ENCODE results near the gene ASIC4. TPM values are rescaled to one million over a fixed set of nuclear protein-coding genes. Genes with fewer than 3 reads are reported as not detected.

The ASIC4 gene
- total RNA-seq, 1 donor from 2014 or later = not detected

DNA sequence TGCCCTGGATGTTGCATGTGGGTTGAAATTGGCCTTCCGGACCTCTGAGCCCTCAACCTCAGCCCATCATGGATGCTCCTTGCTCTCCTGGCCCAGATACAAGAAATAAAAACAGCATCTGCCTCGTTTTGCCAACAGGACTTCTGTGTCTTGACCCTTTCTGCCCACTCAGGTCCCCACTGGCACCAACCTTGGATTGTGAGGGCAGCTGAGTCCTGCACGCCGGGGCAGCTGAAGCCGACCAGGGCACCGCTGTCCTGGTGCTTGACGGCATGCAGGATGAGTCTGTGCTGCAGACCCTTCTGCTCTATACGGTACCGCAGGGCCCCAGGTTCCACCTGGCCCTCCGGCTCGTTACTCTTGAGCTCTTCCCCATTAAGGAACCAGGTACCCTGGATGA lies 52.4 kb downstream of the ASIC4 start:
- no peak for DNase-seq (ENCODE audit: low read depth in 2 of 2)

DNA sequence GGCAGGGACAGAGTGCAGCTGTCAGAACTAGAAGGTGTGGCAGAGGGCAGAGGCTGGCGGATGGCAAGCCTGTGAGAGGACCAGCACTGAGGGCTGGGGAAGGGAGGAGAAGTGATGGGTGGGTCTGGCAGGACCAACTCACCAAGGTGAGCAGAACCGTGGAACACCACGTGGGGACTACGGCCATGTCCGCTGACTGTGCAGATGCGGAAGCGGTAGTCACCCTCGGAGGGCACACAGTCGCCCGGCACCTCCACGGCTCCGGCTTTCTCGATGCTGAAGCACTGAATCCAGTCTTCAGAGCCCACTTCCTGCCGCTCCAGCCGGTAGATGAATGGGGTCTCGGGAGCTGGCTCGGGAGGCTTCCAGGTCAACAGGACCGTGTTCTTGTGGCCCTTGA lies 52.8 kb downstream of the ASIC4 start:
- no peak for DNase-seq (ENCODE audit: low read depth in 2 of 2)

DNA sequence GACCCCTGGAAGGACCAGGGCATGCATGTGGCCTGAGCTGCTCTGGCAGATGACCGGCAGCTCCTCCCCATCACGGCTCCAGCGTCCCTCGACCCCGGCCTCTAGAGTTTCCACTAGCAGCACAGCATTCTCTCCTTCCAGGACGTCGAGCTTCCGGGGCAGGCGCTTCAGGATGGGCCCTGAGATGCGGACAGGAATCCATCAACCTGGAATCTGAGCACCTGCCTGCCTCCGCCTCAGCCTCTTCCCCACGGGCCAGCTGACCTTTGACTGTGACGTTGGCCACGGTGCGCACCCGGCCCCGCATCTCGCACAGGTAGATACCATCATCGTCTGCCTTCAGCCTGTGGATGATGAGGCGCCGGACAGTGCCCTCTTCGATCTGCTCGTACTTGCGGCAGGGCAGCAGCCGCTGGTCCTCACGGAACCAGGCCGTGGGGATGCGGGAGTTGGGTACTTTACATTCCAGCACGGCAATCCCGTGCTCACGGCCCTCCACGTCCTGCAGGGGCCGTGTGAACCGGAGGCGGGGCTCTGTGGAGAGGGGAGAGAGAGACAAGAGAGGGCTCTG lies 53.6 kb downstream of the ASIC4 start:
- DNase-seq (ENCODE audit: low read depth in 2 of 2) = no peak

DNA sequence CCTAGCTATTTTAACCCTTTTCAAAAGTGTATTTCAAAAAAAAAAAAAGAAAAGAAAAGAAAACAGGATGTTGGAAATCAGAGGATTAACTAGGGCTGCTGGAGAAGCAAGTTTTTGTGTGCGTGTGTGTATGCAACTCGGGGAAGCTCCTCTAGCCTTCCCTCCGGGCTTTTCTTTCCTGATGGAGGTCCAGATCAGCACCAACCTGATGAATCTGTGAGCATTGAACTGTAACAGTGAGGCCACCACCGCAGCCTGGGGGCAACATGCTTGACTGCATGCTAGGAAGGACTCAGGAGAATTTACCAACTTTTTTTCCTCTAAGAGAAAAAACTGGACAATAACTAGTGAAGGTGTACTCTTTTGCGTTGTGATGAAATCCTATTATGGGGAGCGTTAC lies 54.8 kb downstream of the ASIC4 start:
- no peak for DNase-seq (ENCODE audit: low read depth in 2 of 2)

DNA sequence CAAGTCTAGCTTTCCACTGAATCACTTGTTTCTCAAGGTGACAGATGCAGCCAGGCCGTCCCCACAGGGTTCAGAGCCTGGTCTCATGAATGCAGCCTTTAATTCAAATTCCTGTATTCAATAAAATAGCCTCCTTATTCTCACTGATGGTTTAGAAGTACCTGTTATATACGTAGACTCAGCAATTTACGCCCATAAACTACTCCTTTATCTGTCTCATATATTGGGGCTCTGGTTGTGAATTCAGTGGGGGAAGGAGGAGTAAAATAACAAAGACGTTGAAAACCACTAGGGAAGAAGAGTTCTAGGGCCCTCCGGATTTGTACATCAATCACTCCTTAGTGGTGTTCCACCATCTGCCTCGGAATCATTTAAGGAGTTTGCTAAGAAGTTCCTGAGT lies 55.4 kb downstream of the ASIC4 start:
- no peak for DNase-seq (ENCODE audit: low read depth in 2 of 2)

DNA sequence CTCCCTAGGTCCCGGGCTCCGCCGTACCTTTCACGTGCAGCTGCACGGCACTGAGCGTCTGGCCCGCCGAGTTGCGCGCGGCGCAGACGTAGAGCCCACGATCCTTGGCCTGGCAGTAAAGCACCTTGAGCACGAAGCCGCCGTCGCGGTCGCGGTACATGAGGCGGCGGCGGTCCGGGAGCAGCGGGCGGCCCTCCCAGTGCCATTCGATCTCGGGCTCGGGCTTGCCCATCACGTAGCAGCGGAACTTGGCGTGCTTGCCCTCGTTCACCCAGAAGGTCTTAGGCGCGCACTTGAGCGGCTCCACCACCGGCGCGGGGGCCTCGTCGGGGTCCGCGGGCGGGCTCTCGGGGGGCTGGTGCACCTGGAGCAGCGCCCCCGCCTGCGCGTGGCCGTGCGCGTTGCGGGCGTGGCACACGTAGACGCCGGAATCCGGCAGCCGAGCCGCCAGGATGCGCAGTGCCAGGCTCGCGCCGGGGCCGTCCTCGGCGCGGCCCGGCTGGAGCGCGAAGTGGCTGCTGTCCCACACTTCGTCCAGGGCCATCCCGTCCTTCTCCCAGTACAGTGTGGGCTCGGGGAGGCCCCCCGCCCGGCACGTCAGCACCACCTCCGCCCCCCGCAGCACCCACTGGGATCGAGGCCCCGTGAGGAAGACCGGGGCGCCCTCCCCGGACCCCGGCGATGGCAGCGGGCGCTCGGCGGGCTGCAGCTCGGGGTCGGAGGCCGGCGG lies 56.1 kb downstream of the ASIC4 start:
- peak in 1 of 2 donors; percentile 36 for DNase-seq (ENCODE audit: low read depth in 2 of 2)

DNA sequence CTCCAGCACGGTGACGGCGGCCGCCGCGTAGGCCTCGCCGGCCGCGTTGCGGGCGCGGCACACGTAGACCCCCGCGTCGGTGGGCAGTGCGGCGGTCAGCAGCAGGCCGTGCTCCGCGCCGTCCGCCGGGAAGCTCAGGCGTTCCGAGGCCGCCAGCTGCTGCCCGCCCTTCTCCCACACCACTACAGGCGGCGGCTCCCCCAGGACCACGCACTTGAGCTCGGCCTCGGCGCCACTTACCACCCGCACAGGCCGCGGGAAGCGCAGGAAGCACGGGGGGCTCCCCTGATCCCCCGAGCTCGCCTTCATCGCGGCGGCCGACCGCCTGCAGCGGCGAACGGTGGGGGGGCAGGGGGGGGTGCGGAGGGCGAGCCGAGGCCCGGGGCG lies 56.6 kb downstream of the ASIC4 start:
- DNase-seq (ENCODE audit: low read depth in 2 of 2) = peak in 1 of 2 donors; percentile 29

DNA sequence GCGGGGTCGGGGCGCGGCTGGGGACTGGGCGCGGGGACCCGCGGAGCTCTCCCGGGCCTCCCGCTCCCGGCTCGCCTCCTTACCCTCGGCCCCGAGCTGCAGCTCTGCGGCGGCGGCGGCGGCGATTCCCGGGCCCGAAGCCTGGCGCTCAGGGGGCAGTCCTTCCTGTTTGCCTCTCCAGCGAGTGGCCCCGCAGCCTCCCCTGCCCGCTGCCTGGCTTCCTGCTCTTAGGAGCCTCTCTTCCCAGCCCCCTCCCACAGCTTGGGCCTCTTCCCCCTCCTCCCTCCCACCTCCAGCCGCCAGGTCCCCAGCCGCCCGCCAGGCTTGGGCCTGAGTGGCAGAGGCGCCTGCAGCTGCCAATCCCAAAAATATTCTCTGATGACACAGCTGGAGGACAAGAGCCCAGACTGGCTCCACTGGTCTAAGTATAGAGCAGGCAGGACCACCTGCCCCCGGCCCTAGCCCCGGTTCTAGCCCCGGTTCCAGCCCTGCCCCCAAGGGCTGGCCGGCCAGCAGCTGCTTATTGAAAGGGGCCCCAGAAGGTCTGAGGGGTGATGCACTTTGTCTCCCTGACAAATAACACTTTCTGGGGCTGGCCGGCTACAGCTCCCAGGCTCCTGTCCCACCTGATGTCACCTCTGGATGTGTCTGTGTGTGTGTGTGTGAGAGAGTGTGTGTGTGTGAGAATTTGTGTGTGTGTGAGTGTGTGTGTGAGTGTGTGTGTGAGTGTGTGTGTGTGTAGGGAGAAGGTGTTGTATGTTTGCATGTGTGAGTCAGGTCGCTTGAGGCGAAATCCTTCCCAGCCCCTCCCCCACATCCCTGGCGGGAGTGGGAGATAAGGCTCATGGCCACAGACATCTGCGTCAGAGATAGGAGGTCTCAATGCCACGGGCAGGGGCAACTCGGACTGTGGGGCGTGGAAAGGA lies 57.3 kb downstream of the ASIC4 start, which contains the start of gene OBSL1:
Gene OBSL1 (minus strand): TSS at position 229 of the 926 bp plus-strand sequence. CDS start 307 bp downstream, outside the sequence.
- peak; percentile 33 to 60 for DNase-seq (ENCODE audit: low read depth in 2 of 2)

DNA sequence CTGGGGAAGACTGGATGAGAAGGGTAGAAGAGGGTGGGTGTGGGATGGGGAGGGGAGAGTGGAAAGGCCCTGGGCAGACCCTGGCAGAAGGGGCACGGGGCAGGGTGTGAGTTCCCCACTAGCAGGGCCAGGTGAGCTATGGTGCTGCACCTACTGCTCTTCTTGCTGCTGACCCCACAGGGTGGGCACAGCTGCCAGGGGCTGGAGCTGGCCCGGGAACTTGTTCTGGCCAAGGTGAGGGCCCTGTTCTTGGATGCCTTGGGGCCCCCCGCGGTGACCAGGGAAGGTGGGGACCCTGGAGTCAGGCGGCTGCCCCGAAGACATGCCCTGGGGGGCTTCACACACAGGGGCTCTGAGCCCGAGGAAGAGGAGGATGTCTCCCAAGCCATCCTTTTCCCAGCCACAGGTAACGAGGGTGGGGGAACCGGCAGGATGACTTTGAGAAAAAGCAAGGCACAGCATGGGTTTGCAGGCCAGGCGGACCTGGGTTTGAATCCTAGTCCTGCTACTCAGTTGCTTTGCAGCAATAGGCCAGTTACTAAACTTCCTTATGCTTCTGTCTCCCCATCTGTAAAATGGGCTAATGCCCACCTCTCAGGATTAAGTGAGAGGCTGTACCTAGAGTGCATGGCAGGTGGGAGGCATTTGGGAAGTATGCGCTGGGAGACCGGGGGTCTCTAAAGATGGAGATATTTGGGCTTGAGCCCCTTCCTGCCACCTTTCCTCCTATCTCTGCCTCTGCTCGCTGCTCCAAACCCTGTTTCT lies 58.1 kb downstream of the ASIC4 start, which contains the start of gene INHA:
Gene INHA (plus strand): TSS at position 74 of the 765 bp plus-strand sequence. CDS start 65 bp downstream, at position 139.
- DNase-seq (ENCODE audit: low read depth in 2 of 2) = no peak

DNA sequence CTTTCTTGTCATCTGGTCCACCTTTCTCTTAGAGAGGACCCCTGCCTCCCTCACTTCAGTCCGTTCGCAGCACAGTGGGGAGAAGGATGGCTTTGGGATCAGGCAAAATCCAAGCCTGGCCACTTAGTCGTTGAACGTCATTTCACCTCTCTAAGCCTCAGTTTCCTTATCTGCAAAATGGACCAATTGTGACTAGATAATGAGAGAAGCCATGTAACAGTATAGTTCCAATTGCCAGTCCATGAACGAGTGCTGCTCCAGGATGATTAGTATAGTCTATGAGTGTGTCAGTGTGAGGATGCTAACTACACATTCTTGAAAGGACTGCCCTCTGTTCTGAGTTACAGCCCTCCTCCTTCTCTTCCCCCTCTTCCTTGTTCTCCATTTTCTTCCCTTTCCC lies 58.9 kb downstream of the ASIC4 start:
- no peak for DNase-seq (ENCODE audit: low read depth in 2 of 2)

DNA sequence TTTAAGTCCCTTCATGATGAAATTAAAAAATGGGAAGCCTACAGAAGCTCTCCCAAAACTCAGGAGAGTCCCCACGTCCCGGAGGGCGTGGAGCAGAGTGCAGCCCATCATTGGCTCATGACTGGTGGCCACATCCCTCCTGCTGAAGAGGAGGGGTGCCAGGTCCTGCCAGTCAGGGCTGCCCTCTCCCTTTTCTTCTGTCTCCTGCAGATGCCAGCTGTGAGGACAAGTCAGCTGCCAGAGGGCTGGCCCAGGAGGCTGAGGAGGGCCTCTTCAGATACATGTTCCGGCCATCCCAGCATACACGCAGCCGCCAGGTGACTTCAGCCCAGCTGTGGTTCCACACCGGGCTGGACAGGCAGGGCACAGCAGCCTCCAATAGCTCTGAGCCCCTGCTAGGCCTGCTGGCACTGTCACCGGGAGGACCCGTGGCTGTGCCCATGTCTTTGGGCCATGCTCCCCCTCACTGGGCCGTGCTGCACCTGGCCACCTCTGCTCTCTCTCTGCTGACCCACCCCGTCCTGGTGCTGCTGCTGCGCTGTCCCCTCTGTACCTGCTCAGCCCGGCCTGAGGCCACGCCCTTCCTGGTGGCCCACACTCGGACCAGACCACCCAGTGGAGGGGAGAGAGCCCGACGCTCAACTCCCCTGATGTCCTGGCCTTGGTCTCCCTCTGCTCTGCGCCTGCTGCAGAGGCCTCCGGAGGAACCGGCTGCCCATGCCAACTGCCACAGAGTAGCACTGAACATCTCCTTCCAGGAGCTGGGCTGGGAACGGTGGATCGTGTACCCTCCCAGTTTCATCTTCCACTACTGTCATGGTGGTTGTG lies 60.4 kb downstream of the ASIC4 start:
- no peak for DNase-seq (ENCODE audit: low read depth in 2 of 2)

DNA sequence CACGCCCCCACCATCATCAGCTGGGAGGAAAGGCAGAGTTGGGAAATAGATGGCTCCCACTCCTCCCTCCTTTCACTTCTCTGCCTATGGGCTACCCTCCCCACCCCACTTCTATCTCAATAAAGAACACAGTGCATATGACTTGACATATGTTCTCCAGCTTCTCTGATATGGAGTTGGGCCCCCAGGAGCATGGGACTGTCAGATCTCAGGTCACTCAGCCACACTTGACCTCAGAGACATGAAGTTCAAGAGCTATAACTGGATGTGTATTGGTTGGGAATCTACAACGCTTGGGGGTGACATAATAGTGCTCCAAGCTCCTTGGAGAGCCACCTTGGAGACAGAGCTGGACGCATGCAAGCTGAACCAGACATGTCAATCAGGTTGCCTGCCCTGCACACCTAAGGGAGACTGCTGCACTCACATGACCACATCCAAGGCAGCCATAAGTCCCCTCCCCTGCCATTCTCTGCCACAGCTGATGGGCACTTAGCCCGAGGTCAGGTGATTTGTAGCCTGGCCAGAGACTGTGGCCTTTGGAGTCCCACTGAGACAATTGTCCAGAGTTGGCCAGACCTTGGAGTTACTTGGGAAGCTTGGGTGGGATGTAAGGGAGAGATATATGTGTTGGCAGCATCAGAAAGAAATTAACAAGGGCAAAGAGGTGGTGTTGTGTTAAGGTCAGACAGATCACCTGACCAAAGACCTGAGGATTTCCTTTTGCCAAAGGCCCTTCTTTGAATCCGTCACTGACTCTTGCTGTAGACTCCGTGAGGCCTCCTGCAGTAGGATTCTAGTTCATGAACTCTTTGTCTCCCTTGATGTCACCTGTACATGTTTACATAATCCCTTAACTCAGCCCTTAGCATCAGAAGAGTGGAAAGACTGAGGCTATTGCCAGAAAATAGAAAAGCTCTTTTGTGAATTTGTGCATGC lies 61.6 kb downstream of the ASIC4 start:
- no peak for DNase-seq (ENCODE audit: low read depth in 2 of 2)

DNA sequence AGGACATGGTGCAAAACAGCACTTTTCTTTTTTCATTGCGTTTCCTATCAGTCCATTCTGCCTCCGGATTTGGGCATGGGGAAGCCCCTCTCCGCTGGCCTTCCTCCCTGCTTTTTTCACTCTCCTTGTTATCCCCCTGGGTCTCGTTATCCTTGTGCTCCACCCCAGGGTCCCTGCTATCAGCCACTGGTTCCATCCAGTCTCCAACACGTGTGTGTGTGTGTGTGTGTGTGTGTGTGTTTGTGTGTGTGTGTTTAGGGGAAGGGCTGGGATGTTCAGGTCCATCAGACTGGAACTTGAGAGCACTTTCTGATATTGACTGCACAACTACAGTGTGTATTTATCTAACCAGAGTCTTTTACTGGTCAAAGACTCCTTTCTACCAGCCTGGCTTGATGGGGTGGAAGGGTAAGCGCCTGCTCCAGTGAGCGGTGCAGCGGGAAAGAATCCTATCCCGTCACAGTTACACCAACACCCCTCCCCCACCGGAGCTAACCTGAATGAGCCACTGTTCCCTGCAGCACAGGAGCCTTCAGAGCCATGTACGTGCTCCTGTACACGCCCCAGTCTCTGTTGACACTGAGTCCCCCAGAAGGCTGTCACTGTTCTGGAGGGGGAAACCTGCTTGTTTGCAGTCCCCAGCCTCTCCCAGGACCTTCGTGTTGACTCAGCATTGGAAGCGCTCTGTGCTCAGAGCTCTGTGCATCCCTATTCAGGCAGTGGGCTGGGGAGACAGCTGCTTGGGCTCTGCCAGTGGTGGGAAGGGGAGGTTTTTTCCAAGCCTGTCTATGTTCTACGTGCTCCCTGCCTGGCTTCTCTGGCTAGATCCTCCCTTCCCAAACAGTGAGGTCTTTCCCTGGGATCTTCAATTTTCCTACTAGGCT lies 62.5 kb downstream of the ASIC4 start:
- no peak for DNase-seq (ENCODE audit: low read depth in 2 of 2)

DNA sequence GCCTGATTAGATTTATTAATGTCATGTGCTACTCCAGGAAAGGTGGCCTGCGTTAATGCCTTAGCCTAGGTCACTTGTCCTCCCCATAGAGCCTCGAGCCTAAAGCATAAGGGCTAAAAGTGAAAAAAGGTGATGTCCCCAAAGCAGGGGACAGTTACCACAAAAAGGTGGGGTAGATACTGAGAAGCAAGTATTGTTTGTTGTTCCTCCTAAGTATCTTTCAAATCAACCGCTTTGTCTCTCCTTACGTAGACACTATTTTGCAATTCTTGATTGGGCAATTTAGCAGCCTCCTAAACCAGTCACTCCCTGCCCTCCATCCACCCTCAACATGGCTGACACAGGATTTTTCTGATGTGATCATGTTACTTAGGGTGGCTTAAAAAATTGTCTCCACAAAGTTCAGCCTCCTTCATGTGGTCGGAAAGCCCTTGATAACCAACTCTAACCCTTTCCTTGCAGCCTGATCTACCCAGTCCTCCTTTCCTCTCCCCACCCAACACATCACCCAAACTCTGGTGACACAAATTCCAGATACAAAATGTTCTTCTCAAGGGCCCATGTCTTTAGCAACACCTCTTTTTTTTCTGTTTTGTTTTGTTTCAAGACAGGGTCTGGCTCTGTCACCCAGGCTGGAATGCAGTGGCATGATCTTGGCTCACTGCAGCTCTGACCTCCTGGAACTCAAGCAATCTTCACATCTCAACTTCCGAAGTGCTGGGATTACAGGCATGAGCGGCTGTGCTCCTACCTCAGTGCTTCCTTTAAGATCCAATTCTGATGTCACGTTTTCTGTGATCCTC lies 64.7 kb downstream of the ASIC4 start:
- no peak for DNase-seq (ENCODE audit: low read depth in 2 of 2)

DNA sequence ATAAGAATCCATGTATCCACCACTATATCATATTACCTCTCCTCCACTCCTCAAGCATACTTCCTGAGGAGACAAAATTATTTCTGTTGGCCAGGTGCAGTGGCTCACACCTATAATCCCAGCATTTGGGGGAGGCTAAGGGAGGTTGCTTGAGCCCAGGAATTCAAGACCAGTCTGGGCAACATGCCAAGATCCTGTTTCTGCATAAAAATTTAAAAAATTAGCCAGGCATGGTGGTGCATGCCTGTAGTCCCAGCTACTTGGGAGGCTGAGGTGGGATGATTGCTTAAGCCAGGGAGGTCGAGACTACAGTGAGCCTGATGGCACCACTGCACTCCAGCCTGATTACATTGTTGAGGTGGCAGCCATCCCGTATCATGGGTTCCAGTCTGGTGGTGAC lies 67.1 kb downstream of the ASIC4 start:
- DNase-seq (ENCODE audit: low read depth in 2 of 2) = no peak
